ENCODE measurements around the gene TNS1.

TNS1 gene

GRCh38 chr2:217913436-217913835 lies 89.4 kb downstream of the TNS1 start:
- no peak for DNase-seq (ENCODE audit: low read depth)

GRCh38 chr2:217912098-217913024 lies 90.4 kb downstream of the TNS1 start:
- no peak for DNase-seq (ENCODE audit: low read depth)

GRCh38 chr2:217911283-217912097 lies 91.3 kb downstream of the TNS1 start:
- no peak for DNase-seq (ENCODE audit: low read depth)

- DNase-seq (ENCODE audit: low read depth) = no peak
Measured at GRCh38 chr2:217910875-217911212, 92.0 kb downstream of the TNS1 start.

DNA sequence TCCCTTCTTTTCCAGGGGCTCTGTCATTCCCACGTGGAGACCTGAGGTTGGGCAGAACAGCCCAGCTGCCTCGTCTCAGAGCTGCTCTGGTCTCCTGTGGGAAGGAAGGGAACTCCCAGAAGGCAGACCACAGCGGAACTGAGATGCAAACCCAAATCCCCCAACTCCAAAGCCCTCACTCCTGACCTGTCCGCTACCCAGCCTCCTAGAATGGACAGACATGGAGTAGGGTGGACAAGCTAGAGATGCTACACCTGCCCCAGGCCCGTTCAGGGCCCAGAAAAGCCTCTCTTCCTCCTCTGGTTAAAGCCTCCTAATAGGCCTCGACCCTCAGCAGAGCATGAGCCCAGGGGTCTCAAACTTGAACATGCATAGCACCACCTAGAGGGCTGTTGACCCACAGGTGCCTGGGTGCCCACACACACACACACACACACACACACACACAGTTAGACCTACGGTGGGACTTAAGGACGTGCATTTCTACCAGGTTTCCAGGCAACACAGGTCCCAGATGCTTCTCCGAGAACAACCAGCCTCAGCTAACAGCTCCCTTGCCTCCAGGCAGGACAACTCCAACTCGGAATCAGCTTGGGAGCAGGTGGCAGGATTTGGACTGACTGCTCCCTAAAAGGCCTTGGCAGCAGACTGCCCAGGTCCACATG lies 93.5 kb downstream of the TNS1 start:
- no peak for DNase-seq (ENCODE audit: low read depth)

DNA sequence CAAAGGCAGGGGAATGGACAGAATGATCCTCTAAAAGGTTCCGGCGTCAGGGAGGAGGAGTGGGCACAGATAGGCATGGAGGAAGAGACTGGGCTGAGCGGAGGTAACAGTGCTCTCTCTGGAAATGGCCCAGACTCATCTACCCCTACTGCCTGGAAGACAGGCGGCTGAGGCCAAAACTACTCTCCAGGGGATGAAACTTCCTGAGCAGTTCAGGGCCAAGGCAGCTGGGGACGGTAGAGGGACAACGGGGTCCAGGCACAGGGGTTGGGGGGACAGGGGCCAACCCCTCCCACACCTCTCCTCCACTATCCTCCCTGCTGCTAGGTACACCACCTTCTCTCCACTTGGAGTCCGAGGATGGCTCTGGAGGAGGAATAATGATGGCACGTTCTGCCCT lies 94.3 kb downstream of the TNS1 start:
- DNase-seq (ENCODE audit: low read depth) = no peak

DNA sequence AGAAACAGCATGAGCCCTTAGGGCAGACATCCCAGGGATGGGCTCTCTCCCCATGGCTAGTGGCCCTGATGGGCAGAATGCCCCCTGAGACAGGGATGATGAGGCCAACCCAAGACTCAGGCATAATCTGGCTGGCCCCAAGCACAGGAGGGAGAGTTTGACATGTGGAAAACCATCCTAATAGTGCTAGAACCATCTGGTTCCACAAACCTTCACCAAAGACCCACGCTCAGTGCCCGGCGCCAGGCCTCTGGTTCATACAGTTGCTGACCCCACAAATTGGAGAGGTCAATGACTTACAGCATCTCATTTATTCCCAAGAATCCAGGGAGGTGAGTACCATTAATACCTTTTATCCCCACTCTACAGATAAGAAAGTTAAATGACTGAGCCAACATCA lies 95.5 kb downstream of the TNS1 start:
- no peak for DNase-seq (ENCODE audit: low read depth)

DNA sequence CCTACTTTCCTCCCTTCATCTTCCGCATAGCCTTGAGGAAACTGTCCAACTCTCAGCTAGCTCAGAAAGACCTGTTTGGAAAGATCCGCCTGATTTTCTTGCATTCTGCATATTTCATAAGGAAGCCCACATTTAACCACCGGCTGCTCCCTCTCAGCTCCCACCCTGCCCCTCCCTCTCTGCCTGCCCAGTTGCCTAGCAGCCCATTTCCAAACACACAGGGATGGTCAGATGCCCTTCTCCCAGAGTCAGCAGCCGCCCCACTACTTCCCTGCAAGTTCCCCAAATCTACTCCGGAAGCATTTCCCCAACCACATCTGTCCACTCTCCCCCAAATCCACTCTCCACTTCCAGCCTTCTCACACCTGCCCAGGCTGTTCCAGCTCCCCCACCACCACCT lies 96.0 kb downstream of the TNS1 start:
- DNase-seq (ENCODE audit: low read depth) = no peak

DNA sequence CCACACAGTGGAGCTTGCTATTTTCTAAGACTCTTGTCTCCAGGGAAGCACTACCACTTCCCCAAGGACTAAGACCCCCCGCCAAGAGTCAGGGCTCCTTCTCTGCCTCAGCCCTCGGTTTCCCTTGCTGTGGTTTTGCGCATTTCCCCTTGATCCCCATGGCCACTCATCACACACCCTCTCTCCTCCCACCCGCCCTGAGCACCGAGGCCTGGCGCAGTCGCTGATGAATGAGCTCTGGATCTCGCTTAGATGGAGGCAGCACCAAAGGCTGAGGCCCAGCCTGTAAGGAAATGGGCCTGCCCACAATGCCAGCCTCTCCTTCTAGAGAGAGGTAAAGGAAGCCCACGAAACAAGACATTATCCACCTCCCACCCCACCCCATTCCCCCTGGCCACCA lies 96.9 kb downstream of the TNS1 start:
- DNase-seq (ENCODE audit: low read depth) = no peak

DNA sequence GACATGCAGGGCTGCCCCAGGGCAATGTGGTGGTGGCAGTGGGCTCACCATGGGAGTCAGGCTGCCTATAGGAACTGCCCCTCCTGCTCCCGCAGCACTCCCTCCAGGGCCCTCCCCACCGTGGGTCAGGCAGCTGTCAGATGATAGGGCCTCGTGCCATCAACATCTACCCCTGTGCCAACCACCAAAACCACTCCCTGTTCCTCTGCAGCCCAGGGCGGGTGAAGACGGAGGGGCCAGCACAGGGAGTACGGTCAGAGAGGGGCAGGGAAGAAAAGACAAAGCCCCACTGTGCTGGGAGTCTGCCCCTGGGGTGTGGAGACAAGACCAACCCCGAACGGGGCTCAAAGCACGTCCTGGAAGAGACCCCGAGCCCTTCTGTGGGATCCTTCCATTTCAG lies 97.4 kb downstream of the TNS1 start:
- DNase-seq (ENCODE audit: low read depth) = no peak

GRCh38 chr2:217904614-217904965 lies 98.2 kb downstream of the TNS1 start:
- DNase-seq (ENCODE audit: low read depth) = no peak

DNA sequence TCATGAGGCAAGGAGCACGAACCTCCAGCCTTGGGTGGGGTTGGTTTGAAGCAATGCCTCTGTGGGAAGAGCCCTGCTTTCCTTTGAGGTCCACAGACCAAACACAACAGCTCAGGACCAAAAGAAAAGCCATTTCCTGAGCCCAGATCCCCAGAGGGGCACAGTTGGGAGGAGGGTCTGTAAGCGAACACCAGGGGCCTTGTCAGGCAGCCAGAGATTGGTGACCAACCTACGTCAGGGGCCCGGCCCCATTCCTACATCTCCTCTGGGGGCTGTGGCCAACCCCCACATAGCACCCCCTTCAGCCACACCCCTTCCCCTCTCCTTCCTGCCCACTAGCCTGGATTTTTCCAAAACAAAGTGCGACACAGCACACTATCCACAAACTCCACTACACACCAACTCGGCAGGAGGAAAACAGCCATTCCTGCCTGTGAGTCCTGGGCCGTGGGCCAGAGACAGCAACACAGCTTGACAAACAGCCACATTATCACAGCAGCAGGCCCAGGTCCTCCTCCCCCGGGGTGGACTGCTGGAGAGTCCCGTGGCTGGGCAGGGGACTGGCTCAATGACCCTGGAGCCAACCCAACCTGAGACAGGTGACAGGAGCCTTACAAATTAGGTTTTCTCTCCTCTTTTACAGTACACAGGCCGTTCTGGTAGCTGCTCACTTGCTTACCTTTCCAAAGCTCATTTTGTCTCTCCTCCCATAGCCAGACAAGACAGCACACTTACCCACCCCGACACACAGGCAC lies 98.8 kb downstream of the TNS1 start:
- no peak for DNase-seq (ENCODE audit: low read depth)

GRCh38 chr2:217903142-217903858 lies 99.5 kb downstream of the TNS1 start:
- DNase-seq (ENCODE audit: low read depth) = no peak

DNA sequence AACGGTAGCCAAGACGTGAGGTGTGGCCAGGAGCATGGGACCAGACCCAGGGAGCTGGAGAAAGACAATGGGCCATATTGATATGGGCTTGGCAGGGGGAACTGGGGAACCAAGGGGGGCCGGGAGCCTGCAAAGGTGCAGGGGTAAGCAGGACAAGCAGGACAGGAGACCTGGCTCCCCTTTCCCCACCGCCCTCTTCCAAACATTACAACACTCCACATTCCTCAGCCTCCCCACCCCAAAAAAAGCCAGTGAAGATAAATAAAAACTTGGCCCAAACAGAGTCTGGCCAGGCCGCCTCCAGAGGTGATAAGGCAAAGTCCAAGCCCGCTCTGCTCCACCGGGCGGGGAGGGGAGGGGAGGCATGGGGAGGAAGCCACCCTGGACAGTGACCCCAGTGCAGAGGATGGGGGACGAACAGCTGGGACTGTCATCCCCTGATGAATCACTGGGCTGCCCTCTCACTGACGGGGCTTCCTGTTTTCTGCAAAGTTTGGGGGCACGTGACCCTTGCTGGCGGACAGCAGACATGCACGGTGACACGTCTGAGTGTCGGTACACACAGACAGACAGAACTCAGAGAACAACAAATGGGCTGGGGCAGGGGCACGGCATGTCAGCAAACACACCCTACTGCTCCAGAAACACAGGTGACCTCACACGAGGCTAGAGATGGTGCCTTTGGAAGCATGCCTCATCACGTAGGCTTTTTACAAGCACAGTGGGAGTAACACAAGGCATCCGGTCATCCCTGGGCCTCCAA lies 100.2 kb downstream of the TNS1 start:
- DNase-seq (ENCODE audit: low read depth) = peak; percentile 22

GRCh38 chr2:217901835-217902378 lies 100.9 kb downstream of the TNS1 start:
- peak; percentile 17 for DNase-seq (ENCODE audit: low read depth)

GRCh38 chr2:217901400-217901799 lies 101.4 kb downstream of the TNS1 start:
- no peak for DNase-seq (ENCODE audit: low read depth)

DNA sequence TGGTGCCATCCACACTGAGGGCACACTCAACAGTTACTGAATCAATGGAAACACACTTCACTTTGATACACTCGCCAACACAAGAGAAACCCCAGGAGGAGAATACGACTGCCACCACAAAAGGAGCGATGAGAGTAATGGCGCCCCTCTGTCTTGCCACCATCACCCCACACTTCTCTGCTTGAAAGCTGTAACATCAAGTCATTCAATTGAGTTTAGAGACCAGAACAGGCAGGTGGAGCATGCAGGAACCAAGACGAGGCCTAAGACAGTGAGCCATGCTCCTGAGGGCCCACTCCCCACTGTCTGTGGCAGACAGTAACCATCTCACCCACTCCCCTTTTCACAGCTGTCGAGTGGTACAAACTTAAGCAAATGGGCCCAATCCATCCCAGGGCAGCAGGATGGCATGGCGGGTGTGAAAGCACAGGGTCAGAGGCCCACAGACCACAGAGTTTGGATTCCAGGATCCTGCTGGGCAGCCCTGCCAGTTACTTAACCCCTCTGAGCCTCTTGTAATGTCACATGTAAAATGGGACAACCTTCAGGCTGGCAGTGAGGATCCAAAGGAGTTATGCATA lies 101.9 kb downstream of the TNS1 start:
- DNase-seq (ENCODE audit: low read depth) = no peak

DNA sequence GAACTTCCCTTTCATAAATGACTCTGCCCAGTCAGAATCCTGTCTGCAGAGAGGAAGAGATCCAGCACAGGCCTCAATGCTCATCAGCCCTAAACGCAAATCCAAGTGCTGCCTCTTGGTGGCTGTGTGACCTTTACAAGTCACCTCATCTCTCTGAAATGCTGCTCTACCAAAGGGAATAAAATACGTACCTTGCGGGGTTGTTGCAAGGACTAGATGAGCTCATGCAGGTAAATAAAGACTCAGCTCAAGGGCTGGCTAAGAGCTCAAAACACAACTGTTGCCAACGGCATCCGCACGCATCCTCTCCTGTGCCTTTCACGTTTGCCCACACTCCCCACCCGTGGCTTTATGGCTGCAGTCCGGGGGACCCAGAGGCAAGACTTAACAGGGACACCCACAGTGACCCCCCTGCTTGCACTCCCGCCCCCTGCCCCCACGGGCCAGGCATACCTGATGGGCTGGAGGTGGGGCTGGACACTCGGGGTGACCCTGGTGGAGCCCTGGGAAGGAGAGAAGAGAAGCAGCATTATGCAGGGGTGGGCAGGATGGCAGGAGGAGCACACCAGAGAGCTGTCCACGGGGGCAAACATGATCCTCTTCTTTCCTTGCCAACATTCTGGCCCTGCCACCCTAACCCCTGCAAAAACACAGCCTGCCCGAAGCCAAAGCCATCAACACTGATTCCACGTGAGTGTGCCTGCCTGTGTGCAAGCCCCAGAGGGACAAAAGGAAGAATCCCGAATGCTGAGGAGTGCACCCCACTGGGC lies 102.6 kb downstream of the TNS1 start:
- DNase-seq (ENCODE audit: low read depth) = no peak

All from GM04503 (cell line).